K562 (cell line): ENCODE measurements around the gene CCL15. TPM values are rescaled to one million over a fixed set of nuclear protein-coding genes. Genes with fewer than 3 reads are reported as not detected.

ENCODE experiments used
- ATAC-seq: fragments of 200-7000 bp; cut with Tn5 transposase; 3 replicates; pipeline ENCODE4 v1.9.1; 2020; ENCODE audit warnings: moderate library complexity
- BruUV-seq: library from RNA; stranded (reverse); fragments of 400-500 nt; replicated peaks from 2 replicates; lab custom pipeline; 2021; lab: Mats Ljungman, UMichigan
- CTCF ChIA-PET: fragments of 300-600 bp; formaldehyde crosslinking; extraction: SDS; loops from one replicate; lab custom pipeline; 2021; ENCODE audit warnings: low intra/inter-chr PET ratio; lab: Yijun Ruan, JAX
- POLR2A ChIA-PET: fragments of 300-600, 350-650 bp; sonication (Branson Sonifier 250); formaldehyde crosslinking; extraction: SDS; loops from one replicate; lab custom pipeline; 2021; ENCODE audit warnings: antibody characterized with exemption, inconsistent platforms; lab: Yijun Ruan, JAX
- DNase-seq, 4 experiments: peaks; one replicate each; pipeline versions ENCODE4 v3.0.0 to v3.0.0-alpha.2; 2011 to 2018; ENCODE audit warnings: low spot score in 3 of 4, mixed read lengths in 3 of 4; ENCODE audit errors: extremely low read depth in 1 of 4
- FAIRE-seq: peaks from 2 replicates; lab custom pipeline; 2011; peaks lifted over from hg19 to GRCh38; lab: Jason Lieb, UNC
- H2AFZ ChIP-seq: 2 replicates; pipeline ENCODE4 v1.6.0; 2011; ENCODE audit warnings: low read depth, low read length, control low read depth, inconsistent platforms
- H3K27ac ChIP-seq: fragments of 200-600 bp; 3 replicates; pipeline ENCODE4 v1.8.0; 2011; ENCODE audit warnings: low read depth, mild to moderate bottlenecking, control low read depth, inconsistent platforms, low read length, moderate library complexity, mixed read lengths; ENCODE audit errors: extremely low read depth
- H3K27me3 ChIP-seq, 2 experiments: fragments of 300-600 bp in 1 of 2; 2 replicates in 1 of 2; 3 replicates in 1 of 2; pipeline versions ENCODE4 v1.6.0 to v1.8.0; 2011; ENCODE audit warnings: inconsistent platforms in 2 of 2, low read length in 2 of 2, mild to moderate bottlenecking in 1 of 2, mixed read lengths in 1 of 2, moderate library complexity in 1 of 2; ENCODE audit not compliant: control insufficient read depth in 2 of 2, insufficient read depth in 2 of 2
- H3K36me3 ChIP-seq: fragments of 300-600 bp; 3 replicates; pipeline ENCODE4 v1.8.0; 2011; ENCODE audit warnings: mild to moderate bottlenecking, low read length, inconsistent platforms; ENCODE audit not compliant: control insufficient read depth, insufficient read depth
- H3K4me1 ChIP-seq, 2 experiments: fragments of 200-600 bp in 1 of 2; replicated peaks in 1 of 2; 2 replicates in 1 of 2; 3 replicates in 1 of 2; pipeline versions ENCODE4 v1.5.1 to v1.8.0; 2011; ENCODE audit warnings: inconsistent platforms in 2 of 2, low read length in 2 of 2, mild to moderate bottlenecking in 1 of 2, mixed read lengths in 1 of 2, moderate library complexity in 1 of 2; ENCODE audit not compliant: control insufficient read depth in 2 of 2, insufficient read depth in 2 of 2
- H3K4me2 ChIP-seq: 2 replicates; pipeline ENCODE4 v1.6.1; 2011; ENCODE audit warnings: low read length, control low read depth, inconsistent platforms, mixed read lengths; ENCODE audit not compliant: insufficient read depth
- H3K4me3 ChIP-seq: fragments of 200-600 bp; sonication (generic), shearing (Covaris generic); 2 replicates; pipeline ENCODE4 v1.5.1; 2016; ENCODE audit warnings: control low read depth, inconsistent platforms
- H3K79me2 ChIP-seq: fragments of 200-600 bp; 3 replicates; pipeline ENCODE4 v1.8.0; 2011; ENCODE audit warnings: low read length, inconsistent platforms; ENCODE audit not compliant: control insufficient read depth, insufficient read depth
- H3K9ac ChIP-seq, 2 experiments: 2 replicates each; pipeline versions ENCODE4 v1.6.0 to v1.6.1; 2011; ENCODE audit warnings: low read depth in 2 of 2, low read length in 2 of 2, control low read depth in 1 of 2, inconsistent platforms in 1 of 2, mild to moderate bottlenecking in 1 of 2, mixed read lengths in 1 of 2; ENCODE audit not compliant: insufficient read depth in 1 of 2
- H3K9me1 ChIP-seq: one replicate; pipeline ENCODE4 v1.6.0; 2011; ENCODE audit warnings: inconsistent platforms, mild to moderate bottlenecking, low read length, moderate library complexity; ENCODE audit not compliant: control insufficient read depth, insufficient read depth
- H3K9me3 ChIP-seq: replicated peaks from 2 replicates; pipeline ENCODE4 v1.5.1; 2011; ENCODE audit warnings: low read depth, low read length, inconsistent platforms; ENCODE audit not compliant: control insufficient read depth, insufficient read depth
- H4K20me1 ChIP-seq: replicated peaks from 2 replicates; pipeline ENCODE4 v1.6.1; 2011; ENCODE audit warnings: low read length, inconsistent platforms, mixed read lengths; ENCODE audit not compliant: control insufficient read depth, insufficient read depth
- ARID2 ChIP-seq: fragments of 450-650 bp; IDR thresholded peaks from 2 replicates; pipeline ENCODE4 v1.6.1; 2017; ENCODE audit warnings: antibody characterized with exemption, mild to moderate bottlenecking
- CCNT2 ChIP-seq: IDR thresholded peaks from 2 replicates; pipeline ENCODE4 v1.6.1; 2011; ENCODE audit warnings: borderline replicate concordance, low read depth, mild to moderate bottlenecking, moderate library complexity, mixed read lengths, low read length; ENCODE audit not compliant: insufficient read length; ENCODE audit errors: extremely low read depth
- FUS ChIP-seq: fragments of 200-400 bp; formaldehyde crosslinking; optimal IDR thresholded peaks from 2 replicates; pipeline ENCODE3; 2017; ENCODE audit warnings: low read depth, low read length
- NFYB ChIP-seq: IDR thresholded peaks from 2 replicates; pipeline ENCODE4 v1.6.1; 2011; ENCODE audit warnings: mild to moderate bottlenecking, moderate library complexity; ENCODE audit not compliant: insufficient read length; ENCODE audit errors: extremely low read depth
- NR0B1 ChIP-seq: fragments of 450-650 bp; IDR thresholded peaks from one replicate; pipeline ENCODE4 v1.6.1; 2018; ENCODE audit warnings: mild to moderate bottlenecking, moderate library complexity; ENCODE audit not compliant: partially characterized antibody
- NR2C2 ChIP-seq, 2 experiments: fragments of 200-800 bp in 1 of 2; sonication (Bioruptor generic) in 1 of 2; sonication (generic) in 1 of 2; formaldehyde crosslinking in 1 of 2; IDR thresholded peaks; 2 replicates each; pipeline versions ENCODE4 v1.6.1 to v1.8.0; 2016 to 2022; ENCODE audit warnings: mild to moderate bottlenecking in 1 of 2, missing compliant biosample characterization in 1 of 2, missing genetic modification characterization in 1 of 2, missing genetic modification reagents in 1 of 2
- PYGO2 ChIP-seq: fragments of 450-650 bp; IDR thresholded peaks from 2 replicates; pipeline ENCODE4 v1.6.1; 2016; ENCODE audit warnings: mild to moderate bottlenecking, missing genetic modification characterization, moderate library complexity, missing compliant biosample characterization
- RBM14 ChIP-seq: fragments of 200-400 bp; formaldehyde crosslinking; IDR thresholded peaks from 2 replicates; pipeline ENCODE4 v1.6.1; 2018; ENCODE audit warnings: low read depth, mild to moderate bottlenecking, low read length, moderate library complexity, borderline replicate concordance; ENCODE audit not compliant: insufficient read depth
- RBM22 ChIP-seq: fragments of 200-400 bp; formaldehyde crosslinking; IDR thresholded peaks from 2 replicates; pipeline ENCODE4 v1.6.1; 2018; ENCODE audit warnings: low read length, low read depth; ENCODE audit not compliant: poor library complexity, severe bottlenecking
- SUPT5H ChIP-seq: fragments of 450-650 bp; IDR thresholded peaks from 2 replicates; pipeline ENCODE4 v1.6.1; 2016
- TCF3 ChIP-seq: sonication (generic); formaldehyde crosslinking; IDR thresholded peaks from 2 replicates; pipeline ENCODE4 v1.4.0; 2020; ENCODE audit warnings: mild to moderate bottlenecking, missing genetic modification reagents
- TSC22D4 ChIP-seq: fragments of 450-650 bp; IDR thresholded peaks from 2 replicates; pipeline ENCODE4 v1.6.1; 2016; ENCODE audit warnings: missing genetic modification characterization, missing biosample characterization, control low read depth
- ZNF12 ChIP-seq: sonication (generic); formaldehyde crosslinking; IDR thresholded peaks from 2 replicates; pipeline ENCODE4 v1.4.0; 2020; ENCODE audit warnings: mild to moderate bottlenecking, missing genetic modification reagents
- ZNF224 ChIP-seq: sonication (generic); formaldehyde crosslinking; IDR thresholded peaks from 2 replicates; pipeline ENCODE4 v1.8.0; 2022; ENCODE audit warnings: mild to moderate bottlenecking, missing genetic modification reagents
- ZNF444 ChIP-seq: fragments of 250-450 bp; sonication (Bioruptor Pico); IDR thresholded peaks from 2 replicates; pipeline ENCODE4 v1.4.0; 2020; ENCODE audit warnings: mild to moderate bottlenecking, moderate library complexity
- ZNF696 ChIP-seq: fragments of 250-450 bp; sonication (Bioruptor Pico); conservative IDR thresholded peaks from 2 replicates; pipeline ENCODE4 v1.4.0; 2020; ENCODE audit warnings: mild to moderate bottlenecking, moderate library complexity
- WGBS: fragments of 100-300 bp; shearing (Covaris generic); methylation state at CpG from one replicate; pipeline ENCODE4 v1.1.6; 2016; ENCODE audit warnings: low coverage, mixed read lengths; ENCODE audit not compliant: insufficient coverage; ENCODE audit errors: missing lambda C conversion rate; 5-methylcytosine and 5-hydroxymethylcytosine counted together
- in situ Hi-C: fragments of 300-500 bp; cut with MboI; formaldehyde crosslinking; loops from 4 replicates; pipeline ENCODE4 v1.15.0; 2018; ENCODE audit warnings: inconsistent platforms, mixed read lengths
- intact Hi-C: fragments of 100-400 bp; cut with micrococcal nuclease; formaldehyde crosslinking; loops from 2 replicates; pipeline ENCODE4 v1.14.2; 2022
- polyA plus RNA-seq, 8 experiments: library from polyadenylated mRNA; depleted of rRNA in 4 of 8; stranded (reverse) in 5 of 8; unstranded in 3 of 8; fragments of >200 nt; fragmentation: Nextera tagmentation in 2 of 8; fragmentation: Illumina TruSeq in 1 of 8; extraction: Ambion mirVana in 2 of 8; extraction: Trizol in 1 of 8; gene quantifications; 2 replicates each; pipeline versions ENCODE4 v1.2.1 to v1.2.3, GENCODE V29; 2011 to 2014; ENCODE audit warnings: inconsistent platforms in 1 of 8, missing spikeins in 1 of 8
- total RNA-seq, 7 experiments: library from RNA; depleted of rRNA in 6 of 7; stranded (reverse); fragments of >200 nt in 6 of 7; fragmentation: Illumina TruSeq in 2 of 7; extraction: Trizol in 2 of 7; gene quantifications; 2 replicates each; pipeline versions ENCODE4 v1.2.1 to v1.2.3, GENCODE V29; 2011 to 2021; ENCODE audit warnings: low replicate concordance in 1 of 7
- TF ChIP-seq, protein P1 (sequence below): sonication (generic); formaldehyde crosslinking; IDR thresholded peaks from 2 replicates; pipeline ENCODE4 v1.8.1; 2023; ENCODE audit warnings: mild to moderate bottlenecking, missing genetic modification reagents

Gene CCL15
- total and polyA plus RNA-seq, 9 of the 15 experiments (the other 6 are each of a cell fraction or from before 2014, with no cell fraction given), result not detected

DNA sequence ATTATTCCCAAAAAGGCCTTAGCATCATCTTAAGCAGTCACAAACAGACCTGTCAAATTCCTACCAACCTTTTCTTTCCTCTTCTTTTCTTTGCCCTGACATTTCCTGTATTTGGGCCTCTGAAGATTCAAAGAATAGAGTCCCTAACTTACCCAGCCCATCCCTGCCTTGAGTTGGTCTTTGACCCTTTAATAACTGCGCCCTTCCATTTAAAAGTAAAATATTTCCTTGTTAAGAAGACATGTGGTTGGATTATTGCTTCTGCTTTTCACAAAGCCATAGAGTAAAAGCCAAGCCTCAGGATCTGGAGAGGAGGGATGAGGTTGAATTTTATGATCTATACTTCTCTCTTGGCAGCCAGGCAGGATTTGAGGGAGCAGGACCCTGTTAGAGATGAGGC lies 29.6 kb upstream of the CCL15 start:
- WGBS, result 0% methylated on average over 1 of the region's 1 CpG
- intact Hi-C loops, result no loop called here

More for the DNA sequence above, 29.6 kb upstream of the CCL15 start:
- no peaks in the 10 kb centered on the region for H3K9me3 ChIP-seq
- no peak overlapping the region for H3K4me3 ChIP-seq
- TF ChIP-seq SUPT5H, result no peak
- no peak for TF ChIP-seq NR0B1
- no peak for TF ChIP-seq CCNT2
- TF ChIP-seq ZNF224, result no peak
- TF ChIP-seq TCF3 (CRISPR knock-in tag), result no peak
- no peak for TF ChIP-seq PYGO2 (tag)
- TF ChIP-seq, protein P1, sequence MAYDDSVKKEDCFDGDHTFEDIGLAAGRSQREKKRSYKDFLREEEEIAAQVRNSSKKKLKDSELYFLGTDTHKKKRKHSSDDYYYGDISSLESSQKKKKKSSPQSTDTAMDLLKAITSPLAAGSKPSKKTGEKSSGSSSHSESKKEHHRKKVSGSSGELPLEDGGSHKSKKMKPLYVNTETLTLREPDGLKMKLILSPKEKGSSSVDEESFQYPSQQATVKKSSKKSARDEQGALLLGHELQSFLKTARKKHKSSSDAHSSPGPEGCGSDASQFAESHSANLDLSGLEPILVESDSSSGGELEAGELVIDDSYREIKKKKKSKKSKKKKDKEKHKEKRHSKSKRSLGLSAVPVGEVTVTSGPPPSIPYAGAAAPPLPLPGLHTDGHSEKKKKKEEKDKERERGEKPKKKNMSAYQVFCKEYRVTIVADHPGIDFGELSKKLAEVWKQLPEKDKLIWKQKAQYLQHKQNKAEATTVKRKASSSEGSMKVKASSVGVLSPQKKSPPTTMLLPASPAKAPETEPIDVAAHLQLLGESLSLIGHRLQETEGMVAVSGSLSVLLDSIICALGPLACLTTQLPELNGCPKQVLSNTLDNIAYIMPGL (CRISPR knock-in tag), result no peak
- no peak for TF ChIP-seq ZNF444 (CRISPR knock-in tag)
- TF ChIP-seq RBM22, result no peak
- no peak for TF ChIP-seq NR2C2 (CRISPR knock-in tag; IDR thresholded peaks at IDR 0.05)
- no peak for TF ChIP-seq NR2C2 (tag; IDR thresholded peaks at IDR 0.05)
- TF ChIP-seq ARID2, result no peak
- TF ChIP-seq TSC22D4 (tag), result no peak
- no peak for TF ChIP-seq FUS
- no peak for TF ChIP-seq ZNF696 (CRISPR knock-in tag)
- TF ChIP-seq RBM14, result no peak
- TF ChIP-seq ZNF12 (CRISPR knock-in tag), result no peak
- TF ChIP-seq NFYB, result no peak
- TF ChIP-seq, all 486 proteins: peak for 0
- peaks cover 3 to 5% of the 10 kb centered on the region in 2 experiments; a peak in 3 of 5 replicates for H3K27me3 ChIP-seq
- H3K27ac ChIP-seq, result no peak overlapping the region
- no peak overlapping the region for H3K9ac ChIP-seq
- H3K4me1 ChIP-seq, result no peaks in the 10 kb centered on the region
- FAIRE-seq (no peak), ATAC-seq (no peak), DNase-seq (no peak)
- in situ Hi-C loops, result no loop called here
- H3K36me3 ChIP-seq, result no peaks in the 10 kb centered on the region
- no TSS peak for BruUV-seq
- no peaks in the 10 kb centered on the region for H3K9me1 ChIP-seq
- H2AFZ ChIP-seq, result no peak overlapping the region
- ChIA-PET CTCF (no interaction called here), POLR2A (no interaction called here)
- H4K20me1 ChIP-seq, result no peaks in the 10 kb centered on the region
- H3K79me2 ChIP-seq, result no peaks in the 10 kb centered on the region
- H3K4me2 ChIP-seq, result no peak overlapping the region
